Pancreas (tissue), 10 donors: ENCODE data around the gene RAD52. TPM values are rescaled to one million over a fixed set of nuclear protein-coding genes. Genes with fewer than 3 reads are reported as not detected.

Experiments
- ATAC-seq, 4 donors: fragments of 200-7000 bp; cut with Tn5 transposase; one replicate each; pipeline versions ENCODE4 v1.8.0 to v1.9.1; 2020; ENCODE audit warnings: mild to moderate bottlenecking in 4 of 4, moderate library complexity in 4 of 4
- DNase-seq, 6 donors: peaks; one replicate each; pipeline ENCODE4 v3.0.0-alpha.2; 2020
- FAIRE-seq: peaks from 2 replicates; lab custom pipeline; 2012; peaks lifted over from hg19 to GRCh38; lab: Jason Lieb, UNC
- H3K27ac ChIP-seq, 4 donors: fragments of 200-600 bp; sonication (generic); 1 replicate in 3 of 4; 2 replicates in 1 of 4; pipeline versions ENCODE4 v1.5.0 to v1.8.0; 2020
- H3K27me3 ChIP-seq, 4 donors: fragments of 200-600 bp; one replicate each; pipeline ENCODE4 v1.8.0; 2021
- H3K36me3 ChIP-seq, 3 donors: fragments of 200-600 bp; sonication (generic) in 1 of 3; one replicate each; pipeline versions ENCODE4 v1.5.0 to v1.8.0; 2020 to 2021
- H3K4me1 ChIP-seq, 3 donors: fragments of 200-600 bp; one replicate each; pipeline ENCODE4 v1.8.0; 2021
- H3K4me3 ChIP-seq, 4 donors: fragments of 200-600 bp; sonication (generic) in 2 of 4; one replicate each; pipeline versions ENCODE4 v1.5.0 to v1.8.0; 2020 to 2021
- H3K9me3 ChIP-seq, 4 donors: fragments of 200-600 bp; one replicate each; pipeline ENCODE4 v1.8.0; 2021
- WGBS, 2 donors: extraction: QIAGEN DNeasy Blood & Tissue Kit; methylation state at CpG; one replicate each; pipeline ENCODE4 v1.1.7; 2013; 5-methylcytosine and 5-hydroxymethylcytosine counted together
- intact Hi-C, 3 donors: fragments of 100-400 bp; cut with DNase I; formaldehyde crosslinking; loops; one replicate each; pipeline versions ENCODE4 v1.11.1 to v1.14.2; 2022
- polyA plus RNA-seq, 2 donors: library from polyadenylated mRNA; stranded (reverse); fragments of 200-250 nt; gene quantifications; one replicate each; pipeline ENCODE4 v1.2.3, GENCODE V29; 2013
- total RNA-seq, 6 donors: library from RNA; stranded (reverse); fragmentation: NEBNext Ultra II Directional in 4 of 6; extraction: Animal tissue kit (Norgen Biotek cat#: 25700) in 4 of 6; gene quantifications; one replicate each; pipeline versions ENCODE4 v1.2.1 to v1.2.4, GENCODE V29; 2021 to 2023
- TF ChIP-seq, protein P1 (sequence below), 4 donors: fragments of 200-600 bp; sonication (generic) in 3 of 4; IDR thresholded peaks; one replicate each; pipeline versions ENCODE4 v1.5.0 to v1.8.0; 2021; ENCODE audit warnings: antibody characterized with exemption in 4 of 4
- donor health status: healthy with polysubstance abuse.
- donor health status: DM: no; HTN: no; CAD: no; lungs with moderate emphysema.
- donor health status: DM: no; HTN: no; CAD: no.
- donor health status: control.
- donor health status: control.
- donor health status: Bipolar disorder and iron deficiency.
- donor health status: DM: yes; HTN: yes; CAD: no.
- donor health status: DM: no; HTN: no; CAD: no.
- donor health status: DM: no; HTN: no; CAD: no.
- donor health status: DM: yes; HTN: yes; CAD: no.

Gene RAD52
- total and polyA plus RNA-seq, 8 donors = 5.0 to 15.5 (median 7.2) TPM

DNA sequence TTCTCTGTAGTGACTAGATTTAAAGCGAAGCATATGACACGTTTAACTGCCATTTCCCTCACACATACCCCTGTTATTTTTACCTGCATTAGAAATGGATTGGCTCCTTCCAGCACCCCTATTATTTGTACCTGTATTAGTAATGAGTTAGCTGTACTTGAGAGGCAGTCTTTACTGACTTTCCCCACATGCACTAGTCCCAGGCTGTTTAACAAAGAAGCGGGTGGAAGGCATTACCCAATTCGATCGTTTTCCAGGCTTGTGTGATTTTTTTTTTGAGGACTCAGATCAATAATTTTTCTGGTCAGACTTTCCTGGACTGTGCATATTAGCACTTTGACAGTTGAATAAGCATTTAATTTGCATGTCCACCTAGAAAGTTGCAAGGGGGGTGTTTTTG is 46.4 kb downstream of the RAD52 start:
- FAIRE-seq = no peak
- H3K4me3 ChIP-seq = no peak overlapping the region
- WGBS, 2 donors = 64 to 74% methylated on average over 5 of the region's 5 CpGs
- no peaks in the 10 kb centered on the region for H3K9me3 ChIP-seq
- intact Hi-C loops = no loop called here
- no peaks in the 10 kb centered on the region for H3K27me3 ChIP-seq
- no peaks in the 10 kb centered on the region for H3K4me1 ChIP-seq
- no peak overlapping the region for H3K27ac ChIP-seq
- no peak for DNase-seq
- TF ChIP-seq, protein P1, sequence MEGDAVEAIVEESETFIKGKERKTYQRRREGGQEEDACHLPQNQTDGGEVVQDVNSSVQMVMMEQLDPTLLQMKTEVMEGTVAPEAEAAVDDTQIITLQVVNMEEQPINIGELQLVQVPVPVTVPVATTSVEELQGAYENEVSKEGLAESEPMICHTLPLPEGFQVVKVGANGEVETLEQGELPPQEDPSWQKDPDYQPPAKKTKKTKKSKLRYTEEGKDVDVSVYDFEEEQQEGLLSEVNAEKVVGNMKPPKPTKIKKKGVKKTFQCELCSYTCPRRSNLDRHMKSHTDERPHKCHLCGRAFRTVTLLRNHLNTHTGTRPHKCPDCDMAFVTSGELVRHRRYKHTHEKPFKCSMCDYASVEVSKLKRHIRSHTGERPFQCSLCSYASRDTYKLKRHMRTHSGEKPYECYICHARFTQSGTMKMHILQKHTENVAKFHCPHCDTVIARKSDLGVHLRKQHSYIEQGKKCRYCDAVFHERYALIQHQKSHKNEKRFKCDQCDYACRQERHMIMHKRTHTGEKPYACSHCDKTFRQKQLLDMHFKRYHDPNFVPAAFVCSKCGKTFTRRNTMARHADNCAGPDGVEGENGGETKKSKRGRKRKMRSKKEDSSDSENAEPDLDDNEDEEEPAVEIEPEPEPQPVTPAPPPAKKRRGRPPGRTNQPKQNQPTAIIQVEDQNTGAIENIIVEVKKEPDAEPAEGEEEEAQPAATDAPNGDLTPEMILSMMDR (IDR thresholded peaks at IDR 0.05) = no peak
- ATAC-seq = no peak
- peaks cover 6 to 40% (median 15%) of the 10 kb centered on the region in 3 donors for H3K36me3 ChIP-seq

DNA sequence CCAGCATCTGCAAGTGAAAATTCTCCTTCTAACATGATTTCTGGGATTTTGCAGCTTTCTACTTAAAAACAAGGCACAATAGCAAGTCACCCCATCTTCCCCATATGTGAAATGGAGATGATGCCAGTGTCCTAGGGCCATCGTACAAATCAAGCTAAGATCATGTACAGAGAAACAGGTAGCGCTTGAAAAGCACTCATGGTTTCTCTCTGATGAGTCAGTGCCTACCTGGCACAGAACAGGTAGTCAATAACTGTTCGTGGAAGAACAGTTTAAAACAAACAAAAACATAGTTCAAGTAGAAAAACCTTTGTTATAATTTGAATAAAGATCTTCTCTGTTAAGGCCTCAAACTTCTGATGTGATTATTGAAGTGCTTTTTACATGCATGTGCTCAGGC is 46.9 kb downstream of the RAD52 start:
- 54 to 57% methylated on average over 3 of the region's 3 CpGs for WGBS, 2 donors
- Histone ChIP-seq H3K4me3 (no peak overlapping the region), H3K36me3 (peaks cover 6 to 40% (median 10%) of the 10 kb centered on the region in 3 donors), H3K27ac (no peak overlapping the region), H3K4me1 (no peaks in the 10 kb centered on the region), H3K9me3 (no peaks in the 10 kb centered on the region), H3K27me3 (no peaks in the 10 kb centered on the region)
- FAIRE-seq (no peak), DNase-seq (no peak), ATAC-seq (peak in 1 of 4 donors; percentile 21)
- TF ChIP-seq, protein P1 (IDR thresholded peaks at IDR 0.05) = no peak
- intact Hi-C loops = no loop called here

DNA sequence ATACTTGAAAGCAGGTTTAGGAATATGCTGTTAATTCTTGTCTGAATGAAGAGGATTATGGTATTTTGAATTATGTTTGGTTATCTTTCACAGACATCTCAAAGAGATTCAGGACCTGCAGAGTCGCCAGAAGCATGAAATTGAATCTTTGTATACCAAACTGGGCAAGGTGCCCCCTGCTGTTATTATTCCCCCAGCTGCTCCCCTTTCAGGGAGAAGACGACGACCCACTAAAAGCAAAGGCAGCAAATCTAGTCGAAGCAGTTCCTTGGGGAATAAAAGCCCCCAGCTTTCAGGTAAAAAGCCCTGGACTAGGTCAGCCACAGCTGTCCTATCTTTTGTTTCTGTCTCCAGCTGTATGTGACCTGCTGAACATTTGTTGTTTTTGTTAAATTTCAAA is 52.1 kb downstream of the RAD52 start:
- H3K9me3 ChIP-seq = no peaks in the 10 kb centered on the region
- DNase-seq (no peak), FAIRE-seq (no peak), ATAC-seq (no peak)
- TF ChIP-seq, protein P1 (IDR thresholded peaks at IDR 0.05) = no peak
- 89 to 90% methylated on average over 4 of the region's 4 CpGs for WGBS, 2 donors
- no peak overlapping the region for H3K27ac ChIP-seq
- no peaks in the 10 kb centered on the region for H3K27me3 ChIP-seq
- no peak overlapping the region for H3K4me3 ChIP-seq
- intact Hi-C loops = no loop called here
- H3K4me1 ChIP-seq = no peaks in the 10 kb centered on the region
- H3K36me3 ChIP-seq = peaks cover 6 to 58% (median 14%) of the 10 kb centered on the region in 3 donors

DNA sequence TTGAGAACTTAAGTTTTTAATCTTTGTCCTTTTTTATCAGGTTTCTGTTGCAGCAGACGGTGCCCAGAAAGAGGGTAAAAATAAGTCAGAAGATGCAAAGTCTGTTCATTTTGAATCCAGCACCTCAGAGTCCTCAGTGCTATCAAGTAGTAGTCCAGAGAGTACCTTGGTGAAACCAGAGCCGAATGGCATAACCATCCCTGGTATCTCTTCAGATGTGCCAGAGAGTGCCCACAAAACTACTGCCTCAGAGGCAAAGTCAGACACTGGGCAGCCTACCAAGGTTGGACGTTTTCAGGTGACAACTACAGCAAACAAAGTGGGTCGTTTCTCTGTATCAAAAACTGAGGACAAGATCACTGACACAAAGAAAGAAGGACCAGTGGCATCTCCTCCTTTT is 53.5 kb downstream of the RAD52 start:
- Histone ChIP-seq H3K27me3 (no peaks in the 10 kb centered on the region), H3K4me1 (no peaks in the 10 kb centered on the region), H3K4me3 (no peak overlapping the region), H3K36me3 (peaks cover 6 to 48% (median 14%) of the 10 kb centered on the region in 3 donors), H3K27ac (no peak overlapping the region), H3K9me3 (no peaks in the 10 kb centered on the region)
- FAIRE-seq (no peak), ATAC-seq (no peak), DNase-seq (no peak)
- intact Hi-C loops = no loop called here
- 64 to 66% methylated on average over 4 of the region's 4 CpGs for WGBS, 2 donors
- TF ChIP-seq, protein P1 (IDR thresholded peaks at IDR 0.05) = no peak

DNA sequence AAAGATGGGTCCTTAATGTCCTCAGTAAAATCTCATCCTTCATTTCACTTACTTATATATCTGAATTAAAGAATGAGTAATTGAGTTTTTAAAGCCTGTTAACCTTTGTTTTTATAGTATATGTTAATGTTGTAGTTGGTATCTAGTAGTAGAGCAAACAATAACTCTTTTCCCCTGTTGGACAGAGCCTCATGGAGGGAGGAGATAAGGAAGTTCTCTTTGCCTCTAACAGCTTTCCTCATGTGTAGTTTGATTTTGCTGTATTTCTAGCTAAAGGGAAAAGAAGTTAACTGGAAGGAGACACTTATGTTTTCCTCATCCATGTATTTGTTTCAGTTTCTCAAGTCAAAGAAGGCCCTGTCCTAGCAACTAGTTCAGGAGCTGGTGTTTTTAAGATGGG is 55.3 kb downstream of the RAD52 start:
- Histone ChIP-seq H3K27ac (no peak overlapping the region), H3K4me3 (no peak overlapping the region), H3K4me1 (no peaks in the 10 kb centered on the region), H3K27me3 (no peaks in the 10 kb centered on the region), H3K36me3 (peaks cover 0 to 55% (median 7%) of the 10 kb centered on the region in 3 donors), H3K9me3 (no peaks in the 10 kb centered on the region)
- FAIRE-seq (no peak), ATAC-seq (no peak), DNase-seq (no peak)
- TF ChIP-seq, protein P1 (IDR thresholded peaks at IDR 0.05) = no peak
- intact Hi-C loops = no loop called here
